MCF 10A (cell line): Measurements from ENCODE around the gene CCNL2. TPM values are rescaled to one million over a fixed set of nuclear protein-coding genes. Genes with fewer than 3 reads are reported as not detected.
A peak's percentile ranks its signal among the peaks of the same experiment; 100 is the strongest.

Experiments used
- BruUV-seq: library from RNA; stranded (reverse); fragments of 400-500 nt; replicated peaks from 2 replicates; lab custom pipeline; 2021; lab: Mats Ljungman, UMichigan
- CTCF ChIA-PET: fragments of 300-600 bp; sonication (Branson Sonifier 250); formaldehyde crosslinking; extraction: SDS; loops from one replicate; lab custom pipeline; 2021; ENCODE audit warnings: antibody characterized with exemption, inconsistent platforms; lab: Yijun Ruan, JAX
- POLR2A ChIA-PET: fragments of 300-600, 350-650 bp; sonication (Branson Sonifier 250); formaldehyde crosslinking; extraction: SDS; loops from one replicate; lab custom pipeline; 2020; ENCODE audit warnings: antibody characterized with exemption, inconsistent platforms; lab: Yijun Ruan, JAX
- DNase-seq: peaks from one replicate; pipeline ENCODE4 v3.0.0-alpha.2; 2018; ENCODE audit not compliant: unreplicated experiment
- H3K27ac Mint-ChIP-seq: one replicate; pipeline ENCODE4 v1.8.0; 2022; ENCODE audit warnings: mild to moderate bottlenecking, low read depth, mixed read lengths; ENCODE audit not compliant: unreplicated experiment
- H3K27me3 Mint-ChIP-seq: one replicate; pipeline ENCODE4 v1.8.0; 2022; ENCODE audit warnings: mixed read lengths; ENCODE audit not compliant: insufficient read depth, unreplicated experiment
- H3K36me3 Mint-ChIP-seq: one replicate; pipeline ENCODE4 v1.8.0; 2022; ENCODE audit warnings: mild to moderate bottlenecking, moderate library complexity, mixed read lengths; ENCODE audit not compliant: insufficient read depth, unreplicated experiment
- H3K4me1 Mint-ChIP-seq: one replicate; pipeline ENCODE4 v1.8.0; 2022; ENCODE audit warnings: mixed read lengths; ENCODE audit not compliant: insufficient read depth, unreplicated experiment
- H3K4me3 Mint-ChIP-seq: one replicate; pipeline ENCODE4 v1.8.0; 2022; ENCODE audit warnings: mild to moderate bottlenecking, moderate library complexity, mixed read lengths; ENCODE audit not compliant: unreplicated experiment
- H3K9me3 Mint-ChIP-seq: one replicate; pipeline ENCODE4 v1.8.0; 2022; ENCODE audit warnings: mixed read lengths; ENCODE audit not compliant: unreplicated experiment
- intact Hi-C: fragments of 100-400 bp; cut with micrococcal nuclease; formaldehyde crosslinking; loops from 2 replicates; pipeline ENCODE4 v1.14.1; 2022
- total RNA-seq: library from RNA; stranded (reverse); gene quantifications from 2 replicates; pipeline ENCODE4 v1.2.3, GENCODE V29; 2022
- TF ChIP-seq, protein P1 (sequence below): fragments of 200-600 bp; IDR thresholded peaks from one replicate; pipeline ENCODE4 v1.8.0; 2022; ENCODE audit warnings: antibody characterized with exemption, mild to moderate bottlenecking; ENCODE audit not compliant: unreplicated experiment

The CCNL2 gene
- total RNA-seq, 1 experiment from 2014 or later: 248 TPM

DNA sequence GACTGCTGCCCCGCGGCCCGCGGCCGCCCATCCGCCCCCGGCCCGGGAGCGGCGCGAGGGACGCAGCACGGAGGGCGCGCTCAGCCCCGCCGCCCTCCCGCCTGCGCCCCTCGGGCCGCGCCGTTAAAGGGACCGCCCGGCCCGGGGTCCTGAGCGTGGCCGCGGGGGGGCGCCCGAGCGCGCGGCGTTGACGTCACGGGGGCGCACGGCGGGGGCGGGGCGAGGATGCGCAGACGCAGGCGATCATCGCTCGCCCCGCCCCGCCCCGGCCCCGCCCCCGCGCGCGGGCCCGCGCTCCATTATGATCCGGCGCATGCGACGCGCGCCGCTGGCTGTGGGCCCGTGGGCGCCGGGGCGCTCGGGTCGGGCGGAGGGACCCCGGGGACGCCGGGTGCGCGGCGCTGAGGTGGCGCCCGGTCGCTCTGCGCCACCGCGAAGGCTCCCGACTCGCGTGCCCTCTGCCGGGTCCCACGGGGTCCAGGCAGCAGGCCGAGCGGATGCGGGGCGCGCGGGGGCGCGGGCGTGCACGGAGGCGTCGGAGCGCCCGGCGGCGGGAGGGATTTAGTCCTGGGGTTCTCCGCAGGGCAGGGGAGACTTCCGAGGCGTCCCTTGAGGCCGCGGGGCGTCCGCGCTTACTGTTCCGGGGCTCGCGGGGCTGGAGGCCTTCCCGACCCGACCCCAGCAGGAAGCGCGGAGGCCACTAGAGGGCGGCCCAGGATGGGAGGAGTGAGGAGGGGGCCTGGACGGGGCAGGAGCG is 49.7 kb downstream of the CCNL2 start, which contains the start of gene DVL1:
TSS of gene DVL1 (minus strand) at position 163 of the 757 bp plus-strand sequence. CDS start 353 bp downstream, outside the sequence.
- DNase-seq: no peak
- POLR2A ChIA-PET: interaction anchor here (1.2 to 5.7 kb wide), 3 partner anchors 17 to 156 kb away, joined by 3 to 47 read pairs (median 28); partner anchors contain the start of gene AURKAIP1
- no peaks in the 10 kb centered on the region for H3K9me3 Mint-ChIP-seq
- H3K36me3 Mint-ChIP-seq: no peaks in the 10 kb centered on the region
- intact Hi-C loops: no loop called here
- no TSS peak for BruUV-seq
- peak within 1 kb of the TSS; percentile 84 for H3K27ac Mint-ChIP-seq
- TF ChIP-seq, protein P1, sequence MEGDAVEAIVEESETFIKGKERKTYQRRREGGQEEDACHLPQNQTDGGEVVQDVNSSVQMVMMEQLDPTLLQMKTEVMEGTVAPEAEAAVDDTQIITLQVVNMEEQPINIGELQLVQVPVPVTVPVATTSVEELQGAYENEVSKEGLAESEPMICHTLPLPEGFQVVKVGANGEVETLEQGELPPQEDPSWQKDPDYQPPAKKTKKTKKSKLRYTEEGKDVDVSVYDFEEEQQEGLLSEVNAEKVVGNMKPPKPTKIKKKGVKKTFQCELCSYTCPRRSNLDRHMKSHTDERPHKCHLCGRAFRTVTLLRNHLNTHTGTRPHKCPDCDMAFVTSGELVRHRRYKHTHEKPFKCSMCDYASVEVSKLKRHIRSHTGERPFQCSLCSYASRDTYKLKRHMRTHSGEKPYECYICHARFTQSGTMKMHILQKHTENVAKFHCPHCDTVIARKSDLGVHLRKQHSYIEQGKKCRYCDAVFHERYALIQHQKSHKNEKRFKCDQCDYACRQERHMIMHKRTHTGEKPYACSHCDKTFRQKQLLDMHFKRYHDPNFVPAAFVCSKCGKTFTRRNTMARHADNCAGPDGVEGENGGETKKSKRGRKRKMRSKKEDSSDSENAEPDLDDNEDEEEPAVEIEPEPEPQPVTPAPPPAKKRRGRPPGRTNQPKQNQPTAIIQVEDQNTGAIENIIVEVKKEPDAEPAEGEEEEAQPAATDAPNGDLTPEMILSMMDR: peak; percentile 43
- H3K27me3 Mint-ChIP-seq: no peaks in the 10 kb centered on the region
- peak within 1 kb of the TSS; percentile 79 for H3K4me3 Mint-ChIP-seq
- peaks cover 13% of the 10 kb centered on the region for H3K4me1 Mint-ChIP-seq
- CTCF ChIA-PET: no interaction called here

DNA sequence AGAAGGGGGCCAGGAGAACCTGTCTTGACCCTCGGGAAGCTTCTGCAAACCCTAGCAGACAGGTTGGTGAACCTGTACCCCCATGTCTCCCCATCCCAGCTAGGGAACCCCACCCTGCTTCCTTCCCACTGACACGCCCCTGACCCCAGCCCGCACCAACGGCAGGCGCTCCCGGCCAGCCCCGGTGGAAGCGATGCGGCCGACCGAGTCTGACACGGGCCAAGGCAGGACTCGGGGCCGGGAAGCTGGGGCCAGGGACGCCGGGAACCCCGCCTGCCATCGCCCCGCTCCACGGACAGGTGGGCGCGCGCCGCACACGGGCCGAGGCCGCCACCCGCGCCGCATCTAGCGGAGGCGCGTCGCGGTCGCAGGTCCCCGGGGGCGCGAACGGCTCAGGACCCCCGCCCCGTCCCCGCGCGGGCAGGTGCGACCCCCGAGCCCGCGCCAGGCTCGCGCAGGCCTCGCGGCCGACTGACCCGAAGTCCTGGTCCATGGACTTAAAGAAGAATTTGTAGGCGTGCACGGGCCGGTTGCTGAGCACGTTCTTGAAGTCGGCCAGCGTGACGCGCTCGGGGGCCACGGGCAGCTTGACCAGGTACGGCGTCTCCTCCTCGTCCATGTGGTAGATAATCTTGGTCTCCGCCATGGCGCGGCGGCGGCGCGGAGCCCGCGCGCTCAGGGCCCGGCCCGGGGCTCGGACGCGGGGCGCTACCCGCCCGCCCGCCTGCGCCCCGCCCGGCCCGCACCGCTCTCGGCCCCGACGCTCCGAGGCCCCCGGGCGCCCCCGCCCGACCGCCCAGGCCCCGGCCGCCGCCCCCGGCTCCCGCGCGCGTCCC is 50.5 kb downstream of the CCNL2 start:
- H3K4me1 Mint-ChIP-seq: peaks cover 13% of the 10 kb centered on the region
- BruUV-seq: no TSS peak
- H3K9me3 Mint-ChIP-seq: no peaks in the 10 kb centered on the region
- peaks cover 6% of the 10 kb centered on the region for H3K36me3 Mint-ChIP-seq
- POLR2A ChIA-PET: interaction anchor here (0.7 to 5.7 kb wide), 12 partner anchors 11 to 328 kb away, joined by 3 to 47 read pairs (median 4); partner anchors contain the start of genes AURKAIP1 and CCNL2
- no peak for DNase-seq
- TF ChIP-seq, protein P1: no peak
- peak overlapping the region; percentile 79 for H3K4me3 Mint-ChIP-seq
- H3K27ac Mint-ChIP-seq: peak overlapping the region; percentile 84
- intact Hi-C loops: loop anchor here (1.0 kb wide), 1 partner anchor 40 kb away; the partner anchor contains the start of gene PUSL1
- CTCF ChIA-PET: interaction anchor here (0.6 to 1.2 kb wide), 7 partner anchors 14 to 52 kb away, joined by 3 to 7 read pairs (median 3); partner anchors contain the start of gene AURKAIP1
- no peaks in the 10 kb centered on the region for H3K27me3 Mint-ChIP-seq

DNA sequence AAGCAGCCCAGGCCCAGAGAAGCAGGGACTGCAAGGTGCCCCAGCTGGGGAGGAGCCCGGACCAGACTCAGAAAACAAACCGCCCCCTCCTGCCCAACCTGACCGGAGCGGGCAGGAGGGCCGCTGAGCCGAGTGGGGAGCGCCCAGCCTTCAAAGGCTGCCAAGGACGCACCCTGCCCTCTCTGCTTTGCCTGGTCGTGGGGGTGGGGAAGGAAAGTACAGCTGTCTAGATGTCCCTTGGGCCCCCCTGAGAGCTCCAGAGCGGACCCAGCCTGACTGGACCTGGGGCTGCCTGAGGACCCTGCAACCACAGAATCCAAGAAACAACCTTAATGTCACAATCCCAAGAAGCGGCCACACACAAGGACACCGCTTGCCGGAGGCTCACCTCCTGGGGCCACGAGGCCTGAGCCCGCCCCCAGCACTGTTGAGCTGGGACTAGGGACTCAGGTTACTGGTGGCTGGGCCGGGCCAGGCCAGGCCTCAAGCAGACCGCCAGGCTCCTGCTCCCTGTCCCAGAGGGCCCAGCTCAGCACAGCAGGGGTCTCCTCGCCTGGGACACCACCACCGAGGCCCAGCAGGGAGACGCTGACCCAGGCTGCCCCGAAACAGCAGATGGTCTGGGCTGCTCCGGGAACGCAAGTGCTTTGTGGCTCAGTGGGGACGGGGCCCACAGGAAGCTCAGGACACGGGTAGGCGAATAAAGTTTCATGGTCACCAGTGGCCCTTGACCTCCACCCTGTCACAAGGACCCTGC is 51.3 kb downstream of the CCNL2 start:
- POLR2A ChIA-PET: interaction anchor here (0.7 to 5.7 kb wide), 18 partner anchors 10 to 327 kb away, joined by 3 to 47 read pairs (median 4); partner anchors contain the start of genes AURKAIP1 and CCNL2
- no peaks in the 10 kb centered on the region for H3K27me3 Mint-ChIP-seq
- intact Hi-C loops: loop anchor here (1.0 kb wide), 1 partner anchor 40 kb away; the partner anchor contains the start of gene PUSL1
- CTCF ChIA-PET: interaction anchor here (0.5 to 1.2 kb wide), 13 partner anchors 13 to 364 kb away, joined by 3 to 7 read pairs (median 3); partner anchors contain the start of gene AURKAIP1
- TSS peak; percentile 28 for BruUV-seq
- DNase-seq: peak; percentile 74
- TF ChIP-seq, protein P1: no peak
- H3K4me1 Mint-ChIP-seq: peaks cover 13% of the 10 kb centered on the region
- peak overlapping the region; percentile 84 for H3K27ac Mint-ChIP-seq
- peak overlapping the region; percentile 79 for H3K4me3 Mint-ChIP-seq
- peaks cover 13% of the 10 kb centered on the region for H3K36me3 Mint-ChIP-seq
- H3K9me3 Mint-ChIP-seq: no peaks in the 10 kb centered on the region
